K562 (cell line): ENCODE results near the gene ZNF584. TPM values are rescaled to one million over a fixed set of nuclear protein-coding genes. Genes with fewer than 3 reads are reported as not detected.

Experiments
- HLTF ChIP-seq: fragments of 450-650 bp; IDR thresholded peaks from 2 replicates; pipeline ENCODE4 v1.6.1; 2016
- LEF1 ChIP-seq: fragments of 450-650 bp; IDR thresholded peaks from 2 replicates; pipeline ENCODE4 v1.6.1; 2016; ENCODE audit warnings: mild to moderate bottlenecking
- OTX1 ChIP-seq: fragments of 450-650 bp; formaldehyde crosslinking; IDR thresholded peaks from 2 replicates; pipeline ENCODE4 v1.4.0; 2022; ENCODE audit warnings: mild to moderate bottlenecking
- RBM17 ChIP-seq: fragments of 200-400 bp; formaldehyde crosslinking; IDR thresholded peaks from 2 replicates; pipeline ENCODE4 v1.6.1; 2017; ENCODE audit warnings: low read depth, mild to moderate bottlenecking, low read length, borderline replicate concordance
- RFX7 ChIP-seq: fragments of 250-450 bp; sonication (Bioruptor Pico); IDR thresholded peaks from 2 replicates; pipeline ENCODE4 v1.5.1; 2021; ENCODE audit warnings: mild to moderate bottlenecking
- SMAD4 ChIP-seq: fragments of 250-450 bp; sonication (Bioruptor Pico); conservative IDR thresholded peaks from 2 replicates; pipeline ENCODE4 v1.8.0; 2021; ENCODE audit warnings: inconsistent platforms, mild to moderate bottlenecking, moderate library complexity
- SMARCC2 ChIP-seq: fragments of 450-650 bp; IDR thresholded peaks from 2 replicates; pipeline ENCODE4 v1.6.1; 2017; ENCODE audit warnings: antibody characterized with exemption, moderate library complexity, mild to moderate bottlenecking, low read depth
- SMC3 ChIP-seq: conservative IDR thresholded peaks from 2 replicates; pipeline ENCODE4 v1.6.1; 2011; ENCODE audit warnings: low read depth, low read length, improper control_type of control experiment; ENCODE audit not compliant: insufficient read depth
- SNRNP70 ChIP-seq: fragments of 200-400 bp; formaldehyde crosslinking; optimal IDR thresholded peaks from 2 replicates; pipeline ENCODE3; 2017; ENCODE audit warnings: low read depth, low read length
- TAF1 ChIP-seq: IDR thresholded peaks from 2 replicates; pipeline ENCODE4 v1.6.1; 2011; ENCODE audit warnings: mild to moderate bottlenecking, low read length, moderate library complexity; ENCODE audit not compliant: insufficient read depth, control insufficient read depth, severe bottlenecking; ENCODE audit errors: extremely low read depth
- WHSC1 ChIP-seq: IDR thresholded peaks from one replicate; pipeline ENCODE4 v1.6.1; 2012; ENCODE audit warnings: low read length, control low read depth, inconsistent platforms
- polyA plus RNA-seq, 8 experiments: library from polyadenylated mRNA; depleted of rRNA in 4 of 8; stranded (reverse) in 5 of 8; unstranded in 3 of 8; fragments of >200 nt; fragmentation: Nextera tagmentation in 2 of 8; fragmentation: Illumina TruSeq in 1 of 8; extraction: Ambion mirVana in 2 of 8; extraction: Trizol in 1 of 8; gene quantifications; 2 replicates each; pipeline versions ENCODE4 v1.2.1 to v1.2.3, GENCODE V29; 2011 to 2014; ENCODE audit warnings: inconsistent platforms in 1 of 8, missing spikeins in 1 of 8
- total RNA-seq, 7 experiments: library from RNA; depleted of rRNA in 6 of 7; stranded (reverse); fragments of >200 nt in 6 of 7; fragmentation: Illumina TruSeq in 2 of 7; extraction: Trizol in 2 of 7; gene quantifications; 2 replicates each; pipeline versions ENCODE4 v1.2.1 to v1.2.3, GENCODE V29; 2011 to 2021; ENCODE audit warnings: low replicate concordance in 1 of 7
- TF ChIP-seq, protein P1 (sequence below): fragments of 250-450 bp; sonication (Bioruptor Pico); IDR thresholded peaks from 2 replicates; pipeline ENCODE4 v1.4.0; 2020; ENCODE audit warnings: mild to moderate bottlenecking
- TF ChIP-seq, protein P2 (sequence below): fragments of 450-650 bp; IDR thresholded peaks from 2 replicates; pipeline ENCODE4 v1.7.0; 2016; ENCODE audit warnings: borderline replicate concordance
- TF ChIP-seq, protein P3 (sequence below): IDR thresholded peaks from 2 replicates; pipeline ENCODE4 v1.6.1; 2016; ENCODE audit warnings: missing genetic modification characterization, missing compliant biosample characterization
- TF ChIP-seq, protein P4 (sequence below): fragments of 450-650 bp; conservative IDR thresholded peaks from 2 replicates; pipeline ENCODE4 v1.6.1; 2016; ENCODE audit warnings: missing genetic modification characterization, low read depth, mild to moderate bottlenecking, missing compliant biosample characterization, moderate library complexity
- TF ChIP-seq, protein P5 (sequence below): sonication (generic); formaldehyde crosslinking; IDR thresholded peaks from 2 replicates; pipeline ENCODE4 v1.9.0; 2022; ENCODE audit warnings: mild to moderate bottlenecking, missing genetic modification reagents

Gene ZNF584
- total and polyA plus RNA-seq, 9 of the 15 experiments (the other 6 are each of a cell fraction or from before 2014, with no cell fraction given), result 5.8 to 43.4 (median 24.6) TPM

DNA sequence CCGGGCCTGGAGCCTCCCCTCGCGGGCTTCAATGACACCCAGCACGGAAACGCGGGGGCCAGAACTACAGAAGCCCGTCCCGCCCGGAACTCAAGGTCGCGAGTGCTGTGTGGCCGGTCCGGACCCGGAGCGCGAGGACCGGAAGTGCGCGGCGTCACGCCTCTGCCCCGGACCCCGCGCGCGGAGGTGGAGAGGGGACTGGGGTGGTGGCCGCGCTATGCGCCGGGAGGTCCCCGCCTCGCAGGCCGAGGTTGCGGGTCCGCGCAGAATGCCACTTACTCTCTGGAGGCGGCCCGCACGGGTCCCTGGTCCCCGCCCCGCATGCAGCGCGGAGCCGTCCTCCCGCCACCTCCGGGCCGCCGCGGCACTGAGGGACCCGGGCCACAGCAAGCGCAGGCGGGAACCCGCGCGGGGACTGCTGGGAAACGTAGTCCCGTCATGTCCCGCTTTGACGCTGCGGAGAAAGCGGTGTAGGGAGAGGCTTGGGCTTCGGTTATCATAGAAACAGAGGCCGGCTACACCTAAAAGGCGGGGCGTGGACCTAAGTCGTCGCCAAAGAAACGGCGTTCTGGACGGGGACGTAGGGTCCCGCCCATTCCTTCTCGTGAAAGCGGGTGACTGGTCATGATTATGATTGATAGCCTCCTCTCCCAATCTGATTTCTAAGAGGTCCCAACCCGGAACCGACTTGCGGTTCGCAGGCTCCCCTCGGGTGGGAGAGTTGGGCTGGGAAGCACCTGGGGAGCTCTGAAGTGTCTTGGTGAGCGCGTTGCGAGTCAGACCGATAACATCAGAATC lies 27.6 kb upstream of the ZNF584 start, which contains the start of gene ZNF837 (continued):
- TF ChIP-seq, protein P1, sequence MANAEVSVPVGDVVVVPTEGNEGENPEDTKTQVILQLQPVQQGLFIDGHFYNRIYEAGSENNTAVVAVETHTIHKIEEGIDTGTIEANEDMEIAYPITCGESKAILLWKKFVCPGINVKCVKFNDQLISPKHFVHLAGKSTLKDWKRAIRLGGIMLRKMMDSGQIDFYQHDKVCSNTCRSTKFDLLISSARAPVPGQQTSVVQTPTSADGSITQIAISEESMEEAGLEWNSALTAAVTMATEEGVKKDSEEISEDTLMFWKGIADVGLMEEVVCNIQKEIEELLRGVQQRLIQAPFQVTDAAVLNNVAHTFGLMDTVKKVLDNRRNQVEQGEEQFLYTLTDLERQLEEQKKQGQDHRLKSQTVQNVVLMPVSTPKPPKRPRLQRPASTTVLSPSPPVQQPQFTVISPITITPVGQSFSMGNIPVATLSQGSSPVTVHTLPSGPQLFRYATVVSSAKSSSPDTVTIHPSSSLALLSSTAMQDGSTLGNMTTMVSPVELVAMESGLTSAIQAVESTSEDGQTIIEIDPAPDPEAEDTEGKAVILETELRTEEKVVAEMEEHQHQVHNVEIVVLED (CRISPR knock-in tag), result peak; percentile 83
- TF ChIP-seq SNRNP70, result no peak
- TF ChIP-seq, protein P2, sequence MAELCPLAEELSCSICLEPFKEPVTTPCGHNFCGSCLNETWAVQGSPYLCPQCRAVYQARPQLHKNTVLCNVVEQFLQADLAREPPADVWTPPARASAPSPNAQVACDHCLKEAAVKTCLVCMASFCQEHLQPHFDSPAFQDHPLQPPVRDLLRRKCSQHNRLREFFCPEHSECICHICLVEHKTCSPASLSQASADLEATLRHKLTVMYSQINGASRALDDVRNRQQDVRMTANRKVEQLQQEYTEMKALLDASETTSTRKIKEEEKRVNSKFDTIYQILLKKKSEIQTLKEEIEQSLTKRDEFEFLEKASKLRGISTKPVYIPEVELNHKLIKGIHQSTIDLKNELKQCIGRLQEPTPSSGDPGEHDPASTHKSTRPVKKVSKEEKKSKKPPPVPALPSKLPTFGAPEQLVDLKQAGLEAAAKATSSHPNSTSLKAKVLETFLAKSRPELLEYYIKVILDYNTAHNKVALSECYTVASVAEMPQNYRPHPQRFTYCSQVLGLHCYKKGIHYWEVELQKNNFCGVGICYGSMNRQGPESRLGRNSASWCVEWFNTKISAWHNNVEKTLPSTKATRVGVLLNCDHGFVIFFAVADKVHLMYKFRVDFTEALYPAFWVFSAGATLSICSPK, result no peak
- TF ChIP-seq SMARCC2, result no peak
- TF ChIP-seq WHSC1, result no peak
- TF ChIP-seq, protein P3, sequence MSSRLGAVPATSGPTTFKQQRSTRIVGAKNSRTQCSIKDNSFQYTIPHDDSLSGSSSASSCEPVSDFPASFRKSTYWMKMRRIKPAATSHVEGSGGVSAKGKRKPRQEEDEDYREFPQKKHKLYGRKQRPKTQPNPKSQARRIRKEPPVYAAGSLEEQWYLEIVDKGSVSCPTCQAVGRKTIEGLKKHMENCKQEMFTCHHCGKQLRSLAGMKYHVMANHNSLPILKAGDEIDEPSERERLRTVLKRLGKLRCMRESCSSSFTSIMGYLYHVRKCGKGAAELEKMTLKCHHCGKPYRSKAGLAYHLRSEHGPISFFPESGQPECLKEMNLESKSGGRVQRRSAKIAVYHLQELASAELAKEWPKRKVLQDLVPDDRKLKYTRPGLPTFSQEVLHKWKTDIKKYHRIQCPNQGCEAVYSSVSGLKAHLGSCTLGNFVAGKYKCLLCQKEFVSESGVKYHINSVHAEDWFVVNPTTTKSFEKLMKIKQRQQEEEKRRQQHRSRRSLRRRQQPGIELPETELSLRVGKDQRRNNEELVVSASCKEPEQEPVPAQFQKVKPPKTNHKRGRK (tag), result no peak
- TF ChIP-seq RFX7 (CRISPR knock-in tag), result no peak
- no peak for TF ChIP-seq RBM17
- peak; percentile 83 for TF ChIP-seq SMAD4
- TF ChIP-seq HLTF, result peak; percentile 69; the same call in 1 of the 2 replicates
- TF ChIP-seq TAF1, result peak; percentile 93
- 0 out of 2 replicates have a peak, but pooled peaks have one; percentile 4 for TF ChIP-seq OTX1
- TF ChIP-seq, protein P4, sequence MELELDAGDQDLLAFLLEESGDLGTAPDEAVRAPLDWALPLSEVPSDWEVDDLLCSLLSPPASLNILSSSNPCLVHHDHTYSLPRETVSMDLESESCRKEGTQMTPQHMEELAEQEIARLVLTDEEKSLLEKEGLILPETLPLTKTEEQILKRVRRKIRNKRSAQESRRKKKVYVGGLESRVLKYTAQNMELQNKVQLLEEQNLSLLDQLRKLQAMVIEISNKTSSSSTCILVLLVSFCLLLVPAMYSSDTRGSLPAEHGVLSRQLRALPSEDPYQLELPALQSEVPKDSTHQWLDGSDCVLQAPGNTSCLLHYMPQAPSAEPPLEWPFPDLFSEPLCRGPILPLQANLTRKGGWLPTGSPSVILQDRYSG (tag), result no peak
- TF ChIP-seq SMC3, result peak; percentile 37; the same call in 1 of the 2 replicates
- TF ChIP-seq LEF1, result no peak
- TF ChIP-seq, protein P5, sequence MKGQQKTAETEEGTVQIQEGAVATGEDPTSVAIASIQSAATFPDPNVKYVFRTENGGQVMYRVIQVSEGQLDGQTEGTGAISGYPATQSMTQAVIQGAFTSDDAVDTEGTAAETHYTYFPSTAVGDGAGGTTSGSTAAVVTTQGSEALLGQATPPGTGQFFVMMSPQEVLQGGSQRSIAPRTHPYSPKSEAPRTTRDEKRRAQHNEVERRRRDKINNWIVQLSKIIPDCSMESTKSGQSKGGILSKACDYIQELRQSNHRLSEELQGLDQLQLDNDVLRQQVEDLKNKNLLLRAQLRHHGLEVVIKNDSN (CRISPR knock-in tag), result no peak
